ENCODE measurements around the gene MYRFL.
"Not testable (repeated sequence)": the region's sequence is repeated elsewhere in the genome, so short reads cannot be mapped to it uniquely, and the experiment has no call there.

MYRFL gene

DNA sequence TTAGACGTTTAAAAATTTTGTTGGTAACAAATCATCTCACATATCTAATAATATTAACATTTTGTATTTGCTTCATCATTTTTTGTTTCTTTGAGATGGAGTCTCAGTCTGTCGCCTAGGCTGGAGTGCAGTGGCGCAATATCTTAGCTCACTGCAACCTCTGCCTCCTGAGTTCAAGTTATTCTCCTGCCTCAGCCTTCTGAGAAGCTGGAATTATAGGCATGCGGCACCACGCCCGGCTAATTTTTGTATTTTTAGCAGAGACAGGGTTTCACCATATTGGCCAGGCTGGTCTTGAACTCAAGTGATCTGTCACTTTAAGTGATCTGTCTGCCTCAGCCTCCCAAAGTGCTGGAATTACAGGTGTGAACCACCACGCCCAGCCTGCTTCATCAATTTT, 169.1 kb downstream of the MYRFL start:
- not testable (repeated sequence) for DNase-seq

DNA sequence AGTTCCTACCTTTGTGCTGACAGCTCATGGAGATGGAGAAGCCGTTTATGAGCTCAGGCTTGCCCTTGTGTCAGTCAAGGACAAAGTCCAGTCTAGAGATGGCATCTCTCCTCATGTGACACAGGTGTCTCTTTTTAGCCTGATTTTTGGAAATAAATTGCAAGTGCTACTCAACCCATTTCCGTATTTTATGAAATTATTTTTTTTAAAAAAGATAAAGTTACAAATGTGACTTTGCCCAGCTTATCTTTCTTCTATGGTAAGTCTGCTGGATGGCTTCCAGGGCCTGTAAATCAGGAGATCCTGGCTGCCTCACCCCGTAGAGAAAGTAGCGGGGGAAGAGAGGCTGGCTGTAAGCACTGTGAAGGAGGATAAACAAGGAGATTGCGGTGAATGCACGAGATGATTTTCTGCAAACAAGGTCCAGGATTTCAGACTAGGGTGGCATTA, 169.7 kb downstream of the MYRFL start:
- no peak for DNase-seq

DNA sequence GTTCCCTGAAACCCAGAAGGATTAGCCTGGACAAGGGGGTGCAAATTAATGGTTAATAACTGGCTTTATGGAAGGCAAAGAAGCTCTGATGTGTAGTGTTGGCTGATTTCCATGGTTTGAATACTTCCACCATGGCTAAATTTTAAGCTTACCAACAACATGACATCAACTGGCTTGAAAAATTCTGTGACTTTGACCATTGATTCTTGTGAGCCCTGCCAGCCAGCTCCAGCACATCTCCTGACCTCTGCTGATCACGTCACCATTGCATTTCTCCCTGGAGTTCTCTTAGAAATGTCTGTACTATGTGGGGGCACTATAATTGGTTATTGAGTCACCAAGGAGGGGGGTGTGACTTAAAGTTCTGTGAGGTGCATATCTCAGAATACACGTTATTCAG, 171.2 kb downstream of the MYRFL start:
- DNase-seq: no peak

DNA sequence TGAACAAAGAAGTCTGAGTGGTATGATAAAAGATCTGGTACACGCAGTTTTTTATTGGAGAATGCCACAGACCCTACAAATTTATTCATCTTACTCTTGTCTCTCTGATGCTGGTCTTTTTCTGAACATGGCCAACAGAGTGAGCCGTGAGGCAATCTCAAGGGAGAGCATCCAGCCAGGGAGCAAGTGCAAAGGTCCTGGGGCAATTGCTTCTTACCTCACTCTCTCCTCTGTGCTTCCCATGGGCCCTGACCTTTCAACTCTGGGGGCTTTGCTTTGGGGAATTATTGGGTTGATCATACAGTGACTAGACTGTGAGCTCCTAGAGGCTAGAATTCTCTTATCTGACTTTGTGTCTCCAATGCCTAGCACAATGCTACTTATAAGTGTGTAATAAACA, 171.7 kb downstream of the MYRFL start:
- DNase-seq: no peak

DNA sequence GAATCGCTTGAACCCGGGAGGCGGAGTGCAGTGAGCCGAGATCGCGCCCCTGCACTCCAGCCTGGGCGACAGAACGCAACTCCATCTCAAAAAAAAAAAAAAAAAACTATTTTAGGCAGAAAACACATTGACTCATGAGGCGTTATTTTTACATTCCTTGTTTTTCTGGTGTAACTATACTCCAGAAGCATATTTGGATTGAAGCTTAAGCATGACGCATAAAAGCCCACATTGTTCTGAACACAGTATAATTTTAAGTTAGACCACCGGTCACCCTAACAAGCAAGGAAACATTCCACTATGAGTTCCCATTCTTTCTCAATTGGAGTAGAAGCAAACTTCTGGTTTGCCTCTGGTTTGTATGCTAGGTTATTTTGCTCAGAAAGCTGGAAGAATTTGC, 173.0 kb downstream of the MYRFL start:
- DNase-seq: no peak

DNA sequence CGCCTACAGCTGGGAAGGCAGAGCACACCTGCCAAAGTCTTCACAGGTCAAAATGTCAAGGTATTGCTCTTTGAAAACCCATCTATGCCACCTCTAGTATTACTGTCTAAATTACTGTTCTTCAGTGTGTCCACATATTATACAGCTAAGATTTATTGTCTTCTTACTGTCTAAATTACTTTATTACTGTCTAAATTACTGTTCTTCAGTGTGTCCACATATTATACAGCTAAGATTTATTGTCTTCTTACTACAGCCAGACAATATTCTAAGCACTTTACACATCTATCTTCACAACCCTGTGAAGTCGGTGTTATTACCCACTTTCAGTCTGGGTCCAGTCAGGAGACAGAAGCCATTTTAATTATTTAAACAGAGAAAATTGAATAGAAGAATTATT, 173.9 kb downstream of the MYRFL start:
- DNase-seq: no peak

DNA sequence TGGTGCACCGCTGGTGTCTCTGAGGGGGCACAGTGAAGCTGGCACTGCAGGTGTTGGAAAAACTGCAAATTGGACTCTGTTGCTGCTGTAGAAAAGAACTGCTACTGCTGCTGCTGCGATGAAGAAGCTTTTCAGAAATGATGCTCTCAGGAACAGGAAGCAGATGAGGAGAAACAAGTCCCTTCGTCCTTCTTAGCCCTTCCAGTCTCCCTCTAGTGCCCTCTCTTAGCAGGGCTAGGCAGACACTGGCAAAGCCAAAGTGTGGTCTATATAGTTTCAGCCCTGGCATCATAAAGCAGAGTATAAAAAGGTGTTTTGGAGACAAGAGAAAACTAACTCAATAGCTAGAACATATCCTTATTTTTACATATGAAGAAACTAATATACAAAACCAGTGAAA, 174.5 kb downstream of the MYRFL start:
- DNase-seq: no peak

DNA sequence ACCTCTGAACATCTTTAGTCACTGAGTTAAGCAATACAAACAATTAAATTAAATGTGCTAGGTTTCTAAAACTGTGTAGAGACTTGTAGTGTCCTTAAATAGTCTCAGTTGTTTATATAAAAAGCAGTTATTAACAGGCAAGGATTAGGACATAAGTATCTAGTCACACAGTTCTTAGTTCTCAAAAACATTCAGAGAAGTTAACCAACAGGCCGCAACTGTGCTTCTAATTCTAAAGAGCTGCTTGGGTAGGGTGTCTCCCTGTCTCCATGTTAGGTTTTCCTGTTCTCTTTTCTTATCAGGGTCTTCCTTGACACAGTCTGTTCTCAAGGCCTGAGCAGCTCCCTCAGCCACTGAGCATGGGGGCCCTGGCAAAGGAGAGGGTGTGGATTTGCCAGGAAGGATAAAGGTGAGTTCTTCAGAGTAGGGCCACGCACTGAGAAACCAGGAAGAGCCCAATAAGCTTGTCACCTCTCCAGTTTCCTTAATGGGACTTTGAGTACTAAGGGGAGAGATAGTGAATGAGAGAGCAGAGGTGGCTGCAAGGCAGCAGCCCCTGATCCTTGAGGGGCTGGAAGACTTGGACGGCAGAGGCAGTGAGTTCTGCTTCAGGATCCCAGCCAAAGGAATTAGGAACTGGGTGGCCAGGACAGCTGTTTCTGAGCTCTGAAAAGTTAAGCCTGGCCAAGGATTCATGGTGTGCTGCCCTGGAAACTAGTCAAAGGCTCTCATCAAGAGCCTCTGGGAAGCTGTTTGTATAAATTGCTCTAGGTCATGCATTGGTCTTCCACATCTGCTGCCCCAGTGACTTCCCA, 177.3 kb downstream of the MYRFL start:
- no peak for DNase-seq

DNA sequence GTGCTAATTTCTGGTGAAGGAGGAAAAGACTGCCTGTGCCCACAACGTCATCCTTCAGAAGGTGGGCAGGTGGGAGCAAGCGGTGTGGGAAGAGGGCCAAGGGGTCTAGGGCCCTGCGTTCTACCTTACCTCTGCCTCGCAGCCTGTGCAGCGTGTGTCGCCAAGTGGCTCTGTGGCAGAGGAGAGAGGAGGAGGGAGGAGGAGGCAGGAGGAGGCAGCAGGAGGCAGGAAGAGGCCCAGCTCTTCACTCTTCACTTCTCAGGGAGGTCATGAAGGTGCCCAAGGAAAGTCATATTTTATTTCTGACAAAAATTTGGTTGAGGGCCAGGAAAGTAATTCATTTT, 177.9 kb downstream of the MYRFL start:
- DNase-seq: no peak

DNA sequence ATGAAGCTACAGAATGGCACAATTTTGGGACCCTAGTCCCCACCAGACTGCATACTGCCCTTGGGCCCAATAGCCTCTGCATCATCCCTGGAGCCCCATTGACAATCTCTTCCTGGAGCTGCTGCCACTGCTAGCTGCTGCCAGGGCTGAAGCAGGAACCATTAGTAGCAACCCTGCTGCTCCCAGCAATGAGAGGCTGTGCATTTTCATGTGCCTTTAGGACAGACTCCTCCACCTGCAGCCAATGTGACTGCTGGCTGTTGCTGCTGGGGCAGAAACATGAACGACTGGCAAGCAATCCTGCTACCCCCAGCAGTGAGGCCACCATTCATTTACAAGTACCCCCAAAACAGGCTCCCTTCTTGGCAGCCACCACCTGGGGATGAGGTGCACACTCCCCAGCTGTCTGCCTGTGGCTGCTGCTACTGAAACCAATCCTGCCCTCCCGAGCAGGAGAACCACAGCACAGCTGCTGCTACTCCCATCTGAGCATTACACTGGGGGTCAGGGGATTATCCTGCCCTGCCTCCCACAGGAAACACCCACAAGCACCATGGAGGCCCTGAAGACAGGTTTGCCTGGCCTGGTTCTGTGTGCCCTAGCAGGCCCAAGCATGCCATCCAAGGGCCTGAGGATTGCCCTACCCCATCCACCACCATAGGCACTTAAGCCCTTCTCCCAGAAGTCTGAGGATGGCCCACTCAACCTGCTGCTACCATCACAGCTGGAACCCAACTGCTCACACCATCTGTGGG, 181.0 kb downstream of the MYRFL start:
- DNase-seq: no peak

DNA sequence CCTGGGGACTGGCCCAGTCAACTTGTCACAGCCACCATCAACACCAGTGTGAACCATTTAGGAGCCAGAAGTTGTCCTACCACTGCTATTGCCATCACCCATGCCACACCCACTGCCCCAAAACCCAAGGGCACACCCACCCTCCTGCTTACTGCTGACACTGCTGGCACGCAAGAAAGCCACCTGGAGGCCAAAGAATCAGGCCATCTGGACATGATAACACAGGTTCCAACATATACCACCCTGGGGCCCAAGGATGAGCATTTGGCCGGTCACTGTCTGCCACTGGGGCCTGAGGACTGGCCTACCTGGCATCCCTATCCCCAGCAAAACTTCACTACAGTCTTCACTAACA, 181.6 kb downstream of the MYRFL start:
- no peak for DNase-seq

DNA sequence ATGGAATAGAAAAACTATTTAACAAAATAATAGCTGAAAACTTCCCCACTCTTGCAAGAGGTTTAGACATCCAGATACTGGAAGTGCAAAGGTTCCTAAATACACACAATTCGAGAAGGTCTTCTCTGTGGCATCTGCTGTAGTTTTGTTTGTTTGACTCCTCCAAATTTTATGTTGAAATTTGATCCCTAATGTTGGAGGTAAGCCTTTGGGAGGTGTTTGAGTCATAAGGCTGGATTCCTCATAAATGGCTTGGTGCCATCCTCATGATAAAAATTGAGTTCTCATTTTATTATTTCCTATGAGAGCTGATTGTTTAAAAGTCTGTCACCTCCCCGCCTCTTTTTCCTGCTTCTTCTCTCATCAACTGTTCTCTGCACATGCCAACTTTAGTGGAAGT, 182.7 kb downstream of the MYRFL start:
- DNase-seq: no peak

Data from stimulated activated CD4-positive, alpha-beta T cell treated with anti-CD3 and anti-CD28 coated beads, Interleukin-2, amount 100 ng/mL, for 24 hours (primary cell).